K562 (cell line): ENCODE measurements around the gene NOL4L. TPM values are rescaled to one million over a fixed set of nuclear protein-coding genes. Genes with fewer than 3 reads are reported as not detected.

Source experiments
- ATAC-seq: fragments of 200-7000 bp; cut with Tn5 transposase; 3 replicates; pipeline ENCODE4 v1.9.1; 2020; ENCODE audit warnings: moderate library complexity
- BruUV-seq: library from RNA; stranded (reverse); fragments of 400-500 nt; replicated peaks from 2 replicates; lab custom pipeline; 2021; lab: Mats Ljungman, UMichigan
- CTCF ChIA-PET: fragments of 300-600 bp; formaldehyde crosslinking; extraction: SDS; loops from one replicate; lab custom pipeline; 2021; ENCODE audit warnings: low intra/inter-chr PET ratio; lab: Yijun Ruan, JAX
- POLR2A ChIA-PET: fragments of 300-600, 350-650 bp; sonication (Branson Sonifier 250); formaldehyde crosslinking; extraction: SDS; loops from one replicate; lab custom pipeline; 2021; ENCODE audit warnings: antibody characterized with exemption, inconsistent platforms; lab: Yijun Ruan, JAX
- DNase-seq, 4 experiments: peaks; one replicate each; pipeline versions ENCODE4 v3.0.0 to v3.0.0-alpha.2; 2011 to 2018; ENCODE audit warnings: low spot score in 3 of 4, mixed read lengths in 3 of 4; ENCODE audit errors: extremely low read depth in 1 of 4
- FAIRE-seq: peaks from 2 replicates; lab custom pipeline; 2011; peaks lifted over from hg19 to GRCh38; lab: Jason Lieb, UNC
- H2AFZ ChIP-seq: 2 replicates; pipeline ENCODE4 v1.6.0; 2011; ENCODE audit warnings: low read depth, low read length, control low read depth, inconsistent platforms
- H3K27ac ChIP-seq: fragments of 200-600 bp; 3 replicates; pipeline ENCODE4 v1.8.0; 2011; ENCODE audit warnings: low read depth, mild to moderate bottlenecking, control low read depth, inconsistent platforms, low read length, moderate library complexity, mixed read lengths; ENCODE audit errors: extremely low read depth
- H3K27me3 ChIP-seq, 2 experiments: fragments of 300-600 bp in 1 of 2; 2 replicates in 1 of 2; 3 replicates in 1 of 2; pipeline versions ENCODE4 v1.6.0 to v1.8.0; 2011; ENCODE audit warnings: inconsistent platforms in 2 of 2, low read length in 2 of 2, mild to moderate bottlenecking in 1 of 2, mixed read lengths in 1 of 2, moderate library complexity in 1 of 2; ENCODE audit not compliant: control insufficient read depth in 2 of 2, insufficient read depth in 2 of 2
- H3K36me3 ChIP-seq: fragments of 300-600 bp; 3 replicates; pipeline ENCODE4 v1.8.0; 2011; ENCODE audit warnings: mild to moderate bottlenecking, low read length, inconsistent platforms; ENCODE audit not compliant: control insufficient read depth, insufficient read depth
- H3K4me1 ChIP-seq, 2 experiments: fragments of 200-600 bp in 1 of 2; replicated peaks in 1 of 2; 2 replicates in 1 of 2; 3 replicates in 1 of 2; pipeline versions ENCODE4 v1.5.1 to v1.8.0; 2011; ENCODE audit warnings: inconsistent platforms in 2 of 2, low read length in 2 of 2, mild to moderate bottlenecking in 1 of 2, mixed read lengths in 1 of 2, moderate library complexity in 1 of 2; ENCODE audit not compliant: control insufficient read depth in 2 of 2, insufficient read depth in 2 of 2
- H3K4me2 ChIP-seq: 2 replicates; pipeline ENCODE4 v1.6.1; 2011; ENCODE audit warnings: low read length, control low read depth, inconsistent platforms, mixed read lengths; ENCODE audit not compliant: insufficient read depth
- H3K4me3 ChIP-seq: fragments of 200-600 bp; sonication (generic), shearing (Covaris generic); 2 replicates; pipeline ENCODE4 v1.5.1; 2016; ENCODE audit warnings: control low read depth, inconsistent platforms
- H3K79me2 ChIP-seq: fragments of 200-600 bp; 3 replicates; pipeline ENCODE4 v1.8.0; 2011; ENCODE audit warnings: low read length, inconsistent platforms; ENCODE audit not compliant: control insufficient read depth, insufficient read depth
- H3K9ac ChIP-seq, 2 experiments: 2 replicates each; pipeline versions ENCODE4 v1.6.0 to v1.6.1; 2011; ENCODE audit warnings: low read depth in 2 of 2, low read length in 2 of 2, control low read depth in 1 of 2, inconsistent platforms in 1 of 2, mild to moderate bottlenecking in 1 of 2, mixed read lengths in 1 of 2; ENCODE audit not compliant: insufficient read depth in 1 of 2
- H3K9me1 ChIP-seq: one replicate; pipeline ENCODE4 v1.6.0; 2011; ENCODE audit warnings: inconsistent platforms, mild to moderate bottlenecking, low read length, moderate library complexity; ENCODE audit not compliant: control insufficient read depth, insufficient read depth
- H3K9me3 ChIP-seq: replicated peaks from 2 replicates; pipeline ENCODE4 v1.5.1; 2011; ENCODE audit warnings: low read depth, low read length, inconsistent platforms; ENCODE audit not compliant: control insufficient read depth, insufficient read depth
- H4K20me1 ChIP-seq: replicated peaks from 2 replicates; pipeline ENCODE4 v1.6.1; 2011; ENCODE audit warnings: low read length, inconsistent platforms, mixed read lengths; ENCODE audit not compliant: control insufficient read depth, insufficient read depth
- ADNP ChIP-seq: fragments of 200-800 bp; sonication (Bioruptor generic); IDR thresholded peaks from 2 replicates; pipeline ENCODE4 v1.6.1; 2016; ENCODE audit warnings: missing genetic modification characterization, missing compliant biosample characterization
- EZH2 ChIP-seq: IDR thresholded peaks from 2 replicates; pipeline ENCODE4 v1.6.1; 2012; ENCODE audit warnings: low read depth, mild to moderate bottlenecking, inconsistent platforms, low read length, borderline replicate concordance
- HMG20B ChIP-seq: fragments of 250-450 bp; sonication (Bioruptor Pico); IDR thresholded peaks from 2 replicates; pipeline ENCODE4 v1.5.0; 2021; ENCODE audit warnings: mild to moderate bottlenecking
- IFI16 ChIP-seq: fragments of 250-450 bp; sonication (Bioruptor Pico); IDR thresholded peaks from 2 replicates; pipeline ENCODE4 v2.1.2; 2022; ENCODE audit warnings: mild to moderate bottlenecking, inconsistent platforms
- MAFG ChIP-seq: fragments of 450-650 bp; conservative IDR thresholded peaks from 2 replicates; pipeline ENCODE4 v1.6.1; 2016; ENCODE audit warnings: missing genetic modification characterization, missing compliant biosample characterization
- TCF15 ChIP-seq: fragments of 250-450 bp; sonication (Bioruptor Pico); IDR thresholded peaks from 2 replicates; pipeline ENCODE4 v1.8.0; 2022; ENCODE audit warnings: moderate library complexity, mild to moderate bottlenecking, inconsistent platforms
- ZNF277 ChIP-seq: fragments of 250-450 bp; sonication (Bioruptor Pico); IDR thresholded peaks from 2 replicates; pipeline ENCODE4 v1.8.0; 2022; ENCODE audit warnings: inconsistent platforms, mild to moderate bottlenecking, moderate library complexity, borderline replicate concordance
- ZNF41 ChIP-seq: fragments of 250-450 bp; sonication (Bioruptor Pico); conservative IDR thresholded peaks from 2 replicates; pipeline ENCODE4 v1.4.0; 2020; ENCODE audit warnings: mild to moderate bottlenecking
- ZNF592 ChIP-seq: fragments of 450-650 bp; IDR thresholded peaks from 2 replicates; pipeline ENCODE4 v1.6.1; 2017; ENCODE audit warnings: antibody characterized with exemption, mild to moderate bottlenecking
- WGBS: fragments of 100-300 bp; shearing (Covaris generic); methylation state at CpG from one replicate; pipeline ENCODE4 v1.1.6; 2016; ENCODE audit warnings: low coverage, mixed read lengths; ENCODE audit not compliant: insufficient coverage; ENCODE audit errors: missing lambda C conversion rate; 5-methylcytosine and 5-hydroxymethylcytosine counted together
- in situ Hi-C: fragments of 300-500 bp; cut with MboI; formaldehyde crosslinking; loops from 4 replicates; pipeline ENCODE4 v1.15.0; 2018; ENCODE audit warnings: inconsistent platforms, mixed read lengths
- intact Hi-C: fragments of 100-400 bp; cut with micrococcal nuclease; formaldehyde crosslinking; loops from 2 replicates; pipeline ENCODE4 v1.14.2; 2022
- polyA plus RNA-seq, 8 experiments: library from polyadenylated mRNA; depleted of rRNA in 4 of 8; stranded (reverse) in 5 of 8; unstranded in 3 of 8; fragments of >200 nt; fragmentation: Nextera tagmentation in 2 of 8; fragmentation: Illumina TruSeq in 1 of 8; extraction: Ambion mirVana in 2 of 8; extraction: Trizol in 1 of 8; gene quantifications; 2 replicates each; pipeline versions ENCODE4 v1.2.1 to v1.2.3, GENCODE V29; 2011 to 2014; ENCODE audit warnings: inconsistent platforms in 1 of 8, missing spikeins in 1 of 8
- total RNA-seq, 7 experiments: library from RNA; depleted of rRNA in 6 of 7; stranded (reverse); fragments of >200 nt in 6 of 7; fragmentation: Illumina TruSeq in 2 of 7; extraction: Trizol in 2 of 7; gene quantifications; 2 replicates each; pipeline versions ENCODE4 v1.2.1 to v1.2.3, GENCODE V29; 2011 to 2021; ENCODE audit warnings: low replicate concordance in 1 of 7

NOL4L gene
- total and polyA plus RNA-seq, 9 of the 15 experiments (the other 6 are each of a cell fraction or from before 2014, with no cell fraction given) = 5.1 to 36.2 (median 13.6) TPM

- TF ChIP-seq ZNF277 = no peak
These were observed 151.7 kb downstream of the NOL4L start (continued) for GRCh38 chr20:32433311-32434021.

- BruUV-seq = no TSS peak
- 67% methylated on average over 2 of the region's 2 CpGs for WGBS
- ATAC-seq (no peak), DNase-seq (no peak), FAIRE-seq (no peak)
- Histone ChIP-seq H3K9me1 (no peaks in the 10 kb centered on the region), H4K20me1 (peaks cover 4% of the 10 kb centered on the region; the same call in 1 of the 2 replicates), H3K27me3 (no peaks in the 10 kb centered on the region), H3K79me2 (no peaks in the 10 kb centered on the region), H3K36me3 (peaks cover 97% of the 10 kb centered on the region), H3K4me1 (no peaks in the 10 kb centered on the region), H3K9ac (no peak overlapping the region), H3K4me3 (no peak overlapping the region), H3K4me2 (no peak overlapping the region), H3K9me3 (no peaks in the 10 kb centered on the region), H2AFZ (no peak overlapping the region), H3K27ac (no peak overlapping the region)
- POLR2A ChIA-PET = interaction anchor here (0.5 kb wide), 1 partner anchor 286 kb away, joined by 3 read pairs; no protein-coding TSS in a partner anchor
- no peak for TF ChIP-seq TCF15 (CRISPR knock-in tag)
- no peak for TF ChIP-seq ADNP (tag)
- no peak for TF ChIP-seq ZNF592
- TF ChIP-seq IFI16 (CRISPR knock-in tag) = no peak
- TF ChIP-seq ZNF41 (CRISPR knock-in tag) = no peak
- no peak for TF ChIP-seq MAFG (tag)
- TF ChIP-seq HMG20B (CRISPR knock-in tag) = no peak
- no peak for TF ChIP-seq EZH2
- intact Hi-C loops = no loop called here
- in situ Hi-C loops = no loop called here
- CTCF ChIA-PET = no interaction called here
These were observed 152.9 kb downstream of the NOL4L start for GRCh38 chr20:32432277-32432676.
